Islet of Langerhans (tissue), 1 donor: ENCODE data around the gene KIAA0040.

ENCODE experiments used
- FAIRE-seq: peaks from one replicate; lab custom pipeline; 2011; peaks lifted over from hg19 to GRCh38; lab: Jason Lieb, UNC

KIAA0040 gene

GRCh38 chr1:175192630-175193526 is at the start of gene KIAA0040:
Gene KIAA0040, minus strand, starts transcription at chr1:175192776. Its CDS starts 31,763 bp downstream, at chr1:175161013.
- FAIRE-seq: no peak

GRCh38 chr1:175237389-175237788 is 44.8 kb upstream of the KIAA0040 start:
- no peak for FAIRE-seq

DNA sequence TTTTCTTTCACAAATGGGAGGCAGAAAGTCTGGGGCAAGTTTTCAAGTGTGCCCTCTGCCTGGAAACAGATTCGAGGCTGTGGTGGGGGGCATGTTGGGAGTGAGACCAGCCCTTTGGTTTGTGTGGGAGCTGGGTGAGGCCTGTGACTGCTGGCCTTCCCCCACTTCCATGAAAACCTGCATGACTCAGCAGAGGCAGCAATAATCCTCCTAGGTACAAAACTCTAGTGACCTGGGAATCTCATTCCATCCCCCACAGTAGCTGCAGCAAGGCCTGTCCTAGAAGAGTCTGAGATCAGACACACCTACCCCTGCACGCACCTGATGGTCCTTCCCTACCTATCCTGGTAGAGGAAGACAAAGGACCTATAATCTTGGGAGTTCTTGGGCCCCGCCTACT is 42.1 kb upstream of the KIAA0040 start:
- no peak for FAIRE-seq

GRCh38 chr1:175232335-175232734 is 39.8 kb upstream of the KIAA0040 start:
- no peak for FAIRE-seq

GRCh38 chr1:175225805-175226129 is 33.2 kb upstream of the KIAA0040 start:
- FAIRE-seq: no peak

GRCh38 chr1:175222296-175222938 is 29.8 kb upstream of the KIAA0040 start:
- no peak for FAIRE-seq

DNA sequence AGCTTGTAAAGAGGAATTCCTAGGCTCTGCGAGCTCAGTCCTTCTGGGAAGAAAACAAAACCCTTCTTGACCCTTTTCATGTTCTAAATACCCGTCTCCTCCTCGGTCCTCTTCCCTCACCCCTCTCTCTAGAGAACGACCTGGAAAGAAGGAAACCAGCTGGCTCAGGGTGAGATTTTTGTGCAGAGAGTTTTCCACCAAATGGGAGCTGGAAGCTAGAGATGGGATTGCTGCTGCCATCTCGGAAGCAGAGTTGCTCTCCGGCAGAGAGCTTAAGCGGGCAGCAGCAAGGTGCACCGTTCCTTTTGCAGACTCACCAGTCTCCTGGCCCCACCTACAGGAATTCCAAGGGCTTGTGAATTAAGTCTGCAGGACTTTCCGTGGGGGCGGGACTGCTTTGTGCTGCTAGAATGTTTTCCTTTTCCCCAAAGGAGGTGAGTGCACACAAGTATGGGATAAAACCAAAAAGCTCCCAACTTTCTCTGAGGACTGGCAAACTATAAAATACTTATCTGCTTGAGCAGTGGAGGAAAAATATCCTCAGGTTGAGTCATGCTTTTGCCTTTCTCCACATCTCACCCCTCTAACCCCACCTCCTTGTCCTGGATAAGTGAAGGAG is 29.1 kb upstream of the KIAA0040 start:
- FAIRE-seq: no peak

DNA sequence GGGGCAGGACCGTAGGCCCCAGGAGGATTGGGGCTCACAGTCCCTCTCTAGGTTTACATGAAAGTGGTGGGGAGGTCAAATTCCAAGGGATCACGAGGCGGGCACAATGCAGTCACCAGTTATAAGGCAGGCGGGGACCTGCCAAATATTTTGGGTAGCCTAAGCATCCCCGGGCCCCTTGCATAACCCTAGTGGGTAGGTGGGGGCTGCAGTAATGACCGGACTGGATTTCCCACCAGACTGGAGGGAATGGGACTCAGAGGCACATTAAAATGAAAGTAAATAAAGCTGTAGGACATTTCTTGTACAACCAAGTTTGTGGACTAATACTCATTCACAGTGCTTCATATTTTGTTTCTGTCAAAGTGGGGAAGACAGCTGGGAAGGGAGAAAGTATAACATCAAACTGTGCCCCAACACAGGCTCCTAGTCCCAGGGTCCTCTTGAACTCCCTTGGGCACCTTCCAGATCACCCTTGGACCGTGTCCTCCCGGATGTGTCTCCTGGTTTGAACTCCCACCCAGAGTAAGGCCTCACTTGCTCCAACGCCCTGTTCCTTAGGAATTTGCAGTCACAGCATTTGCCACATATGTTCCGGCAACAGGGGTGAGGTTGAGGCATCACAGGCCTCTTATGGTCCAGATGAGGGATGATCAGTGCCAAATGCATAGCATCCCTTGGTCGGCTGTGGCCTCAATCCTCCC is 28.4 kb upstream of the KIAA0040 start:
- FAIRE-seq: no peak

DNA sequence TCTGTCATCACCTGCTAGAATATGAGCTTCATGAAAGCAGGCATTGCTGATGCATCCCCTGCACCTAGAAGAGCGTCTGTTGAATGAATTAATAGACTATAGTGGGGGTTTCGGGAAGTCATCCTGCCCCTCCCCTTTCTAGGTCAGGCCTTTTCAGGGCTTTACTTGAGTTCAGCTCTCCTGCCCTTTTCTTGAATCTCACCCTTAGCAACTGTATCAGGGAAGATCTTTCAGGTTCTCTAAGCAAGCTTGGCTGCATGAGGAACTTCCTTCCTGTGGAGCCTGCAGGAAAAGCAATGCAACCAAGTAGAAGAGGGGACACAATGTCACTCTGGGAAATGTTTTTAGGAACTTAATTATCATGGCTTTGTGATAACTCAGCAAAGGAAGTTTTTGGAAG is 27.2 kb upstream of the KIAA0040 start:
- FAIRE-seq: no peak

DNA sequence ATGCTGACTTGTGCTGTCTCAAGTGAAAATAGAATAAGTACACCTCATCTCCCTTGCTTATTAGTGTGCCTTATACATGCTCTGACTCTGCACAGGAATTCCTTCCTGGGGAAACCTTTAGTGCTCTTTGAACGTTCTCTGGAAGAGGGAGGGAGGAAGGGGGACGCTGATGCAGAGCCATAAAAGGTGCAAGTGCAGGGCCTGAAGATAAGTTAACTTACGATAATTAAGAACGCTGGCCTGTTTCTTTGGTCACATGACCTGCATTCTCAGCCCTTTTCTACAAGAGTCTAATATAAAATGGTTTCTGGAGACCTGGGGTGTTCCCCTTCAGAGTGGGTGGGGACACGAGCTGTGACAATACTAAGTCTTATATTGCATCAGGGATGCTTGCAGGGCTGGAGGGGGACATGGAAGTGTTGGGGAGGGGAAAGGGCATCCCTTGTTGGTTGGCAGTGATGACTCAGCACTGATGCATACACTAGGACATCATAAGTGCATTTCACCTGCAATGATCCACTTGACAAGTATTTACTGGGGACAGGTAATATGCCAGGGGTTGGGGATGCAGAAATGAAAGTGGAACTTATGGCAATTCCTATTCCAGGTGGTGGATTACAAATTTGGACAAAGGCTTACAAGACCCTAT is 26.3 kb upstream of the KIAA0040 start:
- FAIRE-seq: no peak

GRCh38 chr1:175217721-175218531 is 25.4 kb upstream of the KIAA0040 start:
- no peak for FAIRE-seq

DNA sequence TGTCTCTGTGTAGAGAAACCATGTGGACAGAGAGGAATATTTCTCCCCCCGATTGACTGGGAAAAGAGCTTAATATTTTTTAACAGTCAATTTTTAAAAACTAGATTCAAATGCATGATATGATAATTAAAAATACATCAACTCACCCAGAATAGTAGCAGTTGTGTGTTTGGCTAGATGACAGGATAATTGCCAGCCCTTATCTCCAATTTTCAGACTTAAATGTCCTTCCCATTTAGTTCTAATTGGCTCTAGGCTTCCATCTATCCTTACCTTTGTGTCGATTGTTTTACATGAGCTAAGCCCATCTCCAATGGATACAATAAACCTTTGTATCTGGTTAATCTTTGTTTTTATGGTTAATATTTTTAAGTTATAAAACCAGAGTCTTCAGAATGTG is 23.9 kb upstream of the KIAA0040 start:
- no peak for FAIRE-seq

DNA sequence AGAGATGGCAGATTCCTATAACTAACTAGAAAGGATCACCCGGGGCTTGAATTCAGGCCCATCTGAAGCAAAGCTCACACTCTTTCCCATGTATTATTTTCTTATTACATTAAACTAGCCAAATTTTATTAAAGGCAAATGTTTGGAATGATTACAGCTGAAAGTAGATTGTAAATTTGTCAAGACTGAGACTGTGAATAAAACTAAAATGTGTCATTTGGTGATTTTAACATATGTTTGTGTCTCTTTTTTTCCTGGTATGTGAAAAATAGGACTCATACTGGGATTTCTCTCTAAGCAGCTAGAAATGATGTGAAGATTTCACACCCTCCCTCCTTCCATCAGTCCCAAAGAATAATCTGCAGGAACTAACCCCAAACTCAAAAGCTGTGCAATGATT is 19.1 kb upstream of the KIAA0040 start:
- FAIRE-seq: no peak

- FAIRE-seq: no peak
Observed at GRCh38 chr1:175210744-175211143, 18.2 kb upstream of the KIAA0040 start.

DNA sequence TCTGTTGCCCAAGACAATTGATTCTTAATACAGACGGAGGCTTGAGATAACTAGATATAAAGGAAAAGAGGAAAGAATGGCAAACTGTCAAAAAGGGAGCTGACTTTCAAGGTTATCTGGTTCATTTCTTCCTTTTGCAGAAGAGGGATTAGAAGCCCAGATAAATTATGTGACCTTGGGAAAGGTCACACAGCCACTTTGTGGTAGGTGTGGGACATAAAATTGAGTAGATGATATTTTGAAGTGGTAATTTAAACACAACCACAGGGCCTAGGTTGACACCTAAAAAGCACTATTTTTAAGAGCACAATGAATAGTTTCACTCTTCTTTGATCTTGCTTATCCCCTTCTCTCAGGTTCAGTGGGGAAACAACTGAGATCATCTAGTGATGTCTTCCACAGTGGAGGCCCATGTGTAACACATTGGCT is 16.9 kb upstream of the KIAA0040 start:
- FAIRE-seq: no peak

DNA sequence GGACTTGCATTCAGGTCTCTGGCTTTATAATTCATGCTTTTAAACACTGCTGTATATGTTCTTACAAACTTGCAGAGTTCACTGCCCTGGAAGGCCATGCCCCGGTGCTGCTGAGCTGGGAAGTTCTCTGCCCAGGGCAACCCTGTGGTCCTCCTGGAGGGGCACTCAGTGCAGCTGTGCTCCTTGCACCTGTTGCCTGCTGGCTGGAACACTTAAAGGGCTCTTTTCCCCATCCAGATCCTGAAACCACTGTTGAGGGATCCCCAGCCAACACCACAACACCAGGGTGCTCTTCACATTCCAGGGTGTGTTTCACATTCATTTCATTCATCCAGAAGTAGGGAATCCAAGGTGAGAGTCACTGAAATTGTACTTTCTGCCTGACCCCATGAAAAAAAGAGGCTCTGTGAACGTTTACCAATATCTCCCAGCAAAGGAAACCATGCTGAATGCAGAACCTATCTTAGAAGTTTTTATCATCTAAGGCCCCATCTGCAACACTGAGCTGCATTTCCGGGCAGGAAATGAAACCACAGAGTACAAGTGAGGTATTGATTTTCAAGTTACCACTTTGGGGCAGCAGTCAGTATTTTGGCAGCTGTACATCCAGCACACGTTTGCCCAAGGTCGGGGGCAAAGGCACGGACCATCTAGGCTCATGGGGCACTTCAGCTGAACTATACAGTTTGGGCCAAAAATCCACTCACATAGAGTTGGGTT is 16.4 kb upstream of the KIAA0040 start:
- no peak for FAIRE-seq

DNA sequence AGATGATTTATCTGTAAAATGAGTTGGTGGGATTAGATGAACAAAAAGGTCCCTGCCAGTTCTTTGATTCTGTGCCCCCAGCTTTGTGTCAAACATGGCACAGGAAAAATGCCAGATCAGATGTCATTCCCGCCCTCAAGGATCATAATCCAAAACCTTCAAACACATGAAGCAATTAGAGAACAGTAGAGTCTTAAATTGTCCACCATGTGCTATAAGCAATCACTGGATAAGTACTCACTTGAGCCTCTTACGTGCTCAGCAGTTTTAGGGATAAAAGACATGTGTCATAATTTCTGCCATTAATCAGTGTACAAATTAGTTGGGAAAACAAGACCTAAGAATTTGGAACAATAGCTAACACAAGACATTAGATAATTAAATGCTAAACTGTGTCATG is 15.4 kb upstream of the KIAA0040 start:
- FAIRE-seq: no peak

GRCh38 chr1:175206687-175207086 is 14.1 kb upstream of the KIAA0040 start:
- FAIRE-seq: no peak

DNA sequence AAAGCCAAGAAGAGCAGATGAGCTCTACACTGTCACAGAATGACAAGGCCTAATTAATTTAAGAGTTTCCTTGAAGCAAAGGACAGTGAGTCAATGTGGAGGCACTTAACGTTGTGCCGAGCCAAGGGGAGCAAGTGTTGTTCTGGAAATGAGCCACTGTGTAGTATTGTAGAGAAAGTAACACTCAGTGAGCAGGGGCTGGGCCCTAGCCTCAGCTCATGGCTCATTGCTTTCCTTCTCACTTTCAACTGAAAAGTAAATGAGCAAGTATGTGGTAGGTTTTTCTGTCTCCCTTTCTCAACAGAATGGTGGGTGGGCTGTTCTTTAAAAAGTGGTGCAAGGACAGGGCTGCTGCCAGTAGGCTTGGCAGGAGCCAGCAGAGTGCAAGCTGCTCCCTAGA is 11.8 kb upstream of the KIAA0040 start:
- FAIRE-seq: no peak

DNA sequence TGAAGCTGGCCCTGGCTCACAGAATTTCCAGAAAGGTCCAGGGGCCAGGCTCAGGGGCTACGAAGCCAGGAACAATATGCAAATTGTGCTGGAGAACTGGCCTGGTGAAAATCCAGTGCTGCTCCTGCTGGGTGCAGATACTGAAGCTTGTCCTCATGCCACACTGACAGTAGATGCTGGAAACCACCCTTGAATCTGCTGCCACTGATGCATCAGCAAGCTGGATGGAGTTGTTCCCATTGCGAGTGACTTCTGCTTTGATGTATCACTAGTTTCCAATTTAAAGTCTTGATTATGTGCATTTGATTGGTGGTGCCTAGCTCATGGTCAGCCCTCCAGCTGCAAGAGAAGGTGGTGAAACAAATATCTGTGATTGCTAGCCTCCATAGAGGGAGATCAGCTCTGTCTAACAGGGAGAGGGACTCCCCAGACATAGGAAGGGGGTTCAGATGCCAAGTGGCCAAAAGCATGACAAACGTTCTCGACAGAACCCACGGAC is 11.0 kb upstream of the KIAA0040 start:
- FAIRE-seq: no peak
